ENCODE data around the gene CCP110. TPM values are rescaled to one million over a fixed set of nuclear protein-coding genes. Genes with fewer than 3 reads are reported as not detected.

Gene CCP110
- total RNA-seq, 2 experiments from 2014 or later, result 22.6 to 38.4 TPM

- intact Hi-C loops (cut with micrococcal nuclease; ENCODE audit: unreplicated experiment), result no loop called here
- Histone ChIP-seq H3K27ac (ENCODE audit: low read depth, low read length, poor library complexity, severe bottlenecking) (no peak overlapping the region), H2AFZ (ENCODE audit: low read length) (no peak overlapping the region), H3K4me2 (ENCODE audit: low read length) (no peak overlapping the region), H3K79me2 (ENCODE audit: insufficient read depth, low read depth, low read length) (no peaks in the 10 kb centered on the region), H3K9me2 (ENCODE audit: insufficient read depth, low read length) (no peaks in the 10 kb centered on the region), H4K20me1 (ENCODE audit: insufficient read depth, low read length) (no peaks in the 10 kb centered on the region), H3K9me3 (ENCODE audit: low read length) (no peaks in the 10 kb centered on the region), H3K4me3 (ENCODE audit: low read depth, low read length, poor library complexity, severe bottlenecking) (no peak overlapping the region), H3K4me1 (ENCODE audit: insufficient read depth, low read length, poor library complexity, severe bottlenecking) (peaks cover 7% of the 10 kb centered on the region), H3K36me3 (ENCODE audit: insufficient read depth, low read length) (peaks cover 86% of the 10 kb centered on the region)
- TF ChIP-seq CTCF (conservative IDR thresholded peaks at IDR 0.05; ENCODE audit: low read length) (no peak), EZH2phosphoT487 (IDR thresholded peaks at IDR 0.05; ENCODE audit: borderline replicate concordance, low read depth, low read length) (no peak)
- DNase-seq (ENCODE audit: low spot score), result no peak
- CTCF ChIA-PET (ENCODE audit: unreplicated experiment), result no interaction called here
- POLR2A ChIA-PET, result no interaction called here
- no TSS peak for BruUV-seq (replicated peaks)
Observed at GRCh38 chr16:19549673-19550072, 25.9 kb downstream of the CCP110 start.

- POLR2A ChIA-PET, result interaction anchor here (0.5 to 3.4 kb wide), 6 partner anchors 8 to 1344 kb away, joined by 3 to 26 read pairs (median 4); partner anchors contain the start of gene CCP110
- DNase-seq (ENCODE audit: low spot score), result peak; percentile 97
- H2AFZ ChIP-seq (ENCODE audit: low read length), result peak within 1 kb of the TSS; percentile 98
- peak within 1 kb of the TSS; percentile 88 for H3K4me3 ChIP-seq (ENCODE audit: low read depth, low read length, poor library complexity, severe bottlenecking)
- CTCF ChIA-PET (ENCODE audit: unreplicated experiment), result interaction anchor here (0.6 kb wide), 1 partner anchor 31 kb away, joined by 3 read pairs; no protein-coding TSS in a partner anchor
- intact Hi-C loops (cut with micrococcal nuclease; ENCODE audit: unreplicated experiment), result loop anchor here (2.0 to 5.0 kb wide), 3 partner anchors 33 to 827 kb away; partner anchors contain the start of genes CCP110, GDE1, IQCK and KNOP1
- H3K4me1 ChIP-seq (ENCODE audit: insufficient read depth, low read length, poor library complexity, severe bottlenecking), result peaks cover 14% of the 10 kb centered on the region
- H3K36me3 ChIP-seq (ENCODE audit: insufficient read depth, low read length), result peaks cover 35% of the 10 kb centered on the region
- peak within 1 kb of the TSS; percentile 57 for H3K27ac ChIP-seq (ENCODE audit: low read depth, low read length, poor library complexity, severe bottlenecking)
- H3K9me3 ChIP-seq (ENCODE audit: low read length), result no peaks in the 10 kb centered on the region
- H3K9me2 ChIP-seq (ENCODE audit: insufficient read depth, low read length), result no peaks in the 10 kb centered on the region
- no TSS peak for BruUV-seq (replicated peaks)
- H4K20me1 ChIP-seq (ENCODE audit: insufficient read depth, low read length), result no peaks in the 10 kb centered on the region
- TF ChIP-seq CTCF (conservative IDR thresholded peaks at IDR 0.05; ENCODE audit: low read length), result peak; percentile 81
- no peak for TF ChIP-seq EZH2phosphoT487 (IDR thresholded peaks at IDR 0.05; ENCODE audit: borderline replicate concordance, low read depth, low read length)
- peak within 1 kb of the TSS; percentile 88 for H3K4me2 ChIP-seq (ENCODE audit: low read length)
- peaks cover 5% of the 10 kb centered on the region; the same call in 1 of the 2 replicates for H3K79me2 ChIP-seq (ENCODE audit: insufficient read depth, low read depth, low read length)
Observed at GRCh38 chr16:19555186-19555937, 31.6 kb downstream of the CCP110 start, which contains the start of gene VPS35L. VPS35L (plus strand) TSS chr16:19555703; CDS start chr16:19555730, 27 bp downstream.

Data from OCI-LY7 (cell line).